K562 (cell line): ENCODE measurements around the gene SLC2A13. TPM values are rescaled to one million over a fixed set of nuclear protein-coding genes. Genes with fewer than 3 reads are reported as not detected.

Source experiments
- CEBPB ChIP-seq: fragments of 450-650 bp; IDR thresholded peaks from 2 replicates; pipeline ENCODE4 v1.6.1; 2016; ENCODE audit warnings: missing genetic modification characterization, missing compliant biosample characterization
- CREM ChIP-seq: IDR thresholded peaks from 2 replicates; pipeline ENCODE4 v1.6.1; 2014; ENCODE audit warnings: antibody characterized with exemption, low read depth
- DNMT1 ChIP-seq: fragments of 450-650 bp; IDR thresholded peaks from 2 replicates; pipeline ENCODE4 v1.6.1; 2016; ENCODE audit warnings: antibody characterized with exemption, mild to moderate bottlenecking
- MAFG ChIP-seq: fragments of 450-650 bp; conservative IDR thresholded peaks from 2 replicates; pipeline ENCODE4 v1.6.1; 2016; ENCODE audit warnings: missing genetic modification characterization, missing compliant biosample characterization
- STAT5A ChIP-seq: IDR thresholded peaks from 2 replicates; pipeline ENCODE4 v1.6.1; 2012; ENCODE audit warnings: low read length, inconsistent platforms, borderline replicate concordance
- TEAD1 ChIP-seq, 2 experiments: fragments of 450-650 bp in 1 of 2; sonication (generic) in 1 of 2; formaldehyde crosslinking; IDR thresholded peaks; 2 replicates each; pipeline versions ENCODE4 v1.4.0 to v1.8.0; 2020 to 2022; ENCODE audit warnings: mild to moderate bottlenecking in 2 of 2, missing genetic modification reagents in 1 of 2
- ZNF511 ChIP-seq: sonication (generic); formaldehyde crosslinking; IDR thresholded peaks from 2 replicates; pipeline ENCODE4 v1.8.0; 2022; ENCODE audit warnings: mild to moderate bottlenecking, missing genetic modification reagents
- ZNF592 ChIP-seq: fragments of 450-650 bp; IDR thresholded peaks from 2 replicates; pipeline ENCODE4 v1.6.1; 2017; ENCODE audit warnings: antibody characterized with exemption, mild to moderate bottlenecking
- polyA plus RNA-seq, 8 experiments: library from polyadenylated mRNA; depleted of rRNA in 4 of 8; stranded (reverse) in 5 of 8; unstranded in 3 of 8; fragments of >200 nt; fragmentation: Nextera tagmentation in 2 of 8; fragmentation: Illumina TruSeq in 1 of 8; extraction: Ambion mirVana in 2 of 8; extraction: Trizol in 1 of 8; gene quantifications; 2 replicates each; pipeline versions ENCODE4 v1.2.1 to v1.2.3, GENCODE V29; 2011 to 2014; ENCODE audit warnings: inconsistent platforms in 1 of 8, missing spikeins in 1 of 8
- total RNA-seq, 7 experiments: library from RNA; depleted of rRNA in 6 of 7; stranded (reverse); fragments of >200 nt in 6 of 7; fragmentation: Illumina TruSeq in 2 of 7; extraction: Trizol in 2 of 7; gene quantifications; 2 replicates each; pipeline versions ENCODE4 v1.2.1 to v1.2.3, GENCODE V29; 2011 to 2021; ENCODE audit warnings: low replicate concordance in 1 of 7
- TF ChIP-seq, protein P1 (sequence below): fragments of 450-650 bp; IDR thresholded peaks from 2 replicates; pipeline ENCODE4 v1.6.1; 2016

Gene SLC2A13
- total and polyA plus RNA-seq, 9 of the 15 experiments (the other 6 are each of a cell fraction or from before 2014, with no cell fraction given), result 1.7 to 12.4 (median 9.0) TPM

- no peak for TF ChIP-seq ZNF511 (CRISPR knock-in tag)
- no peak for TF ChIP-seq TEAD1 (CRISPR knock-in tag; IDR thresholded peaks at IDR 0.05)
- TF ChIP-seq MAFG, result no peak; the same call in 1 of the 2 replicates
- TF ChIP-seq STAT5A, result 0 out of 2 replicates have a peak, but pooled peaks have one; percentile 36
- no peak for TF ChIP-seq DNMT1
- TF ChIP-seq CREM, result peak; percentile 51
- 0 out of 2 replicates have a peak, but pooled peaks have one; percentile 31 for TF ChIP-seq CEBPB (tag)
- TF ChIP-seq, protein P1, sequence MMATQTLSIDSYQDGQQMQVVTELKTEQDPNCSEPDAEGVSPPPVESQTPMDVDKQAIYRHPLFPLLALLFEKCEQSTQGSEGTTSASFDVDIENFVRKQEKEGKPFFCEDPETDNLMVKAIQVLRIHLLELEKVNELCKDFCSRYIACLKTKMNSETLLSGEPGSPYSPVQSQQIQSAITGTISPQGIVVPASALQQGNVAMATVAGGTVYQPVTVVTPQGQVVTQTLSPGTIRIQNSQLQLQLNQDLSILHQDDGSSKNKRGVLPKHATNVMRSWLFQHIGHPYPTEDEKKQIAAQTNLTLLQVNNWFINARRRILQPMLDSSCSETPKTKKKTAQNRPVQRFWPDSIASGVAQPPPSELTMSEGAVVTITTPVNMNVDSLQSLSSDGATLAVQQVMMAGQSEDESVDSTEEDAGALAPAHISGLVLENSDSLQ, result peak; percentile 96
- TF ChIP-seq ZNF592, result 0 out of 2 replicates have a peak, but pooled peaks have one; percentile 63
Observed at GRCh38 chr12:40099423-40099853, 6.4 kb downstream of the SLC2A13 start (continued).
